Fibroblast of skin of scalp (primary cell): ENCODE results near the gene MACF1.
A peak's percentile ranks its signal among the peaks of the same experiment; 100 is the strongest.
"Not testable (repeated sequence)": the region's sequence is repeated elsewhere in the genome, so short reads cannot be mapped to it uniquely, and the experiment has no call there.

Experiments
- DNase-seq: peaks from one replicate; pipeline ENCODE4 v3.0.0-alpha.2; 2013

MACF1 gene

DNA sequence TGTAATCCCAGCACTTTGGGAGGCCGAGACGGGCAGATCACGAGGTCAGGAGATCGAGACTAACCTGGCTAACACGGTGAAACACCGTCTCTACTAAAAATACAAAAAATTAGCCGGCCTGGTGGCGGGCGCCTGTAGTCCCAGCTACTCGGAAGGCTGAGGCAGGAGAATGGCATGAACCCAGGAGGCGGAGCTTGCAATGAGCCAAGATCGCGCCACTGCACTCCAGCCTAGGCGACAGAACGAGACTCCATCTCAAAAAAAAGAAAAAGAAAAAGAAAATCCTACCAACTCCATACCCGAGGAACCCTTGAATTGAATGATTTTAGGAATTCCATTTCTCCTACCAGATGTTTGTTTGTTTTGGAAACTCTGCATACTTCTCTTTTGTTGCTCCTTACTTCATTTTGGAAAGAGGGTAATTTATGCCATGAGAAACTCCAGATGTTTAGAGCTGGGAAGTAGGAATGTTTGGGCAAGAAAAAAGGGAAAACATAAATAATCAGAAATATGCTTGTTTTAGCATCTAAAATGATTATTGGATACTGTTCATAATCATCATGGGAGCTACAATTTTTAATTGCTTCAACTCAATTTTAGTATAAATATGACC is 262.7 kb downstream of the MACF1 start:
- not testable (repeated sequence) for DNase-seq

- DNase-seq = no peak
Observed at GRCh38 chr1:39469150-39469549, 264.7 kb downstream of the MACF1 start.

DNA sequence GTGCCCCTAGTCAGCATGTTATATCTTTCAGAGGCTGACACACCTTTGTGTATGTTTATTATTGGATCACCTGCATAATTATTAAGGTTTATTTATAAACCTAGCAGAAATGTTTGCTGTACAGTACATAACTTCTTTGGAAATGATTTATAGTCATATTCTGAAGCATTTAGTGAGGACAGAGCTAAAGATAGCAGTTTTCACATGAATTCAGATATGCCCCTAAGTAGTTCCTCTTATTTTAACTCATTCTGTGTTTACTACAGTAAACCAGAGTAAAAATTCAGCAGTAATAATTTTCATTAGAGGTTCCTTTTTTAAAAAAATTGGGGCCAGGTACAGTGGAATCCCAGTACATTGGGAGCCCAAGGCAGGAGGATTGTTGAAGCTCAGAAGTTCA is 265.5 kb downstream of the MACF1 start:
- no peak for DNase-seq

DNA sequence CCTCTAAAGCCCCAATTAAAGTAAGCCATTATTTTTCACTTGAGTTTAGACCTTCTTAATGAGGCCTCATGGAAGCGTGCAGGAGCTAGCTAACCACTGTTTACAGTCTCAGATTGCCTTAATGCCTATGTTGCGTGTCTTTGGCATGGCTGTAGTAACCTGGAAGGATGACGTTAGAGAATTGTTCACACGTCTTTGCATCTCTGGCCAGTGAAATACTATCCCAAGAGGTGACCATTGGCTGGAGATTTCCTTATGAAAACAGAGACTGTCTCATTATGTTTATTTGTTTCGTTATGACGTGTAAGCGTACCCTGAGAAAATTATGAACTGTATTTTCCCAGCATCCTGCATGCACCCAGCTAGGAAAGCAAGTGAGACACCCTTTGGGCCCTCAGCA is 268.3 kb downstream of the MACF1 start:
- no peak for DNase-seq

DNA sequence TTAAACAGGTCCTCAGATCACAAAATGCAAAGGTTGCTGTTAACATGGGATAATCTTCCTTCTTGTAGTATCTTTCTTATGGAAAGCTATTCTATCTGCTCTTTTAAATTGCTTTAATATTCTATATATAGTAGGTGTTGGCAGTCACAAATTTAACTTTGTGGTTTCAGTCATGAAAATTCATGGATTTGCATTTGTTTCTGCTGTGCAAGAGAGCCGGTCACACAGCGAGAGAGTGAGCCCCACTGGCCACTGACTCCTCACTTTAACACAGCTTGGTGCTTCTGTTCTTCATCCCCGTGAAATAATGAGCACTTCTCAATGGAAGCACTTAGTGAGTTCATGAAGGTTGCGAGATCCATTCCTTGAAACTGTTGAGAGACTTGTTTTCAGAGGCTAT is 268.8 kb downstream of the MACF1 start:
- DNase-seq = no peak

GRCh38 chr1:39474810-39475209 is 270.3 kb downstream of the MACF1 start:
- DNase-seq = no peak

DNA sequence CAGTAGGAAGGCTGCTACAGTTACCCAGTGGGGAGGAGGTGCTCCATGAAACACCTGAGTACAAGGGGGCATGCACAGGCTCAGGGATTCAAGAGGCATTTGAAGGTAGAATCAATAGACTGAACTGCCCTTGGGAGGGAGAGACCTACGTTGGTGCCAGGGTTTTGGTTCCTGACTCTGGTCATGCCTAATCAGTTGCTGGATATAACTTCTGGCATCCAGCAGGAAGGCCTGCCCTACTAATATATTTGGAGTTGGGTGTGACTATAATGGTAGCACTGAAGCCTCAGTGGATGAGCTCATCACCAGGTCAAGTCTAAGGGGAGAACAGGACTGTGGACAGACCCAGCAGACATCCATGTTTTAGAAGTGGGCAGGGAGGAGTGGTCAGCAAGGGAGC is 271.1 kb downstream of the MACF1 start:
- not testable (repeated sequence) for DNase-seq

GRCh38 chr1:39478126-39478915 is 273.8 kb downstream of the MACF1 start:
- DNase-seq = peak; percentile 52

DNA sequence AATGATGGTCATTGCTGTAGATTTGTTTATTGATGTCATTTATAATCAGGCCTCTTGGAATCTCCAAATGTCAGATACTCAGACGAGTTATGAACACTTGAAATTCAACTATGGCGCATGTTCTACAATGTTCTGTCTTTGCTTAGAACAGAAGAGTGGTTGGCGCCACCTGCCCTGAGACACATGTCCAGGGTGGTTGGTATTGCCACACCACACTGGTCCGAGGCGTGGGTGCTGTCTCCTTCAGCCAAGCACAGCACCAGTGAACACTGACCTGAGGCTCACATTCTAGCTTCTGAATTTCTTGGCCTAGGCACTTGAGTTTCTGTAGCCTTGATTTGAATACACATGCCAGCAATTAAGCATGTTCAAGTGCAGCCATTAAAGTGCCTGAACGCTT is 276.8 kb downstream of the MACF1 start:
- no peak for DNase-seq

DNA sequence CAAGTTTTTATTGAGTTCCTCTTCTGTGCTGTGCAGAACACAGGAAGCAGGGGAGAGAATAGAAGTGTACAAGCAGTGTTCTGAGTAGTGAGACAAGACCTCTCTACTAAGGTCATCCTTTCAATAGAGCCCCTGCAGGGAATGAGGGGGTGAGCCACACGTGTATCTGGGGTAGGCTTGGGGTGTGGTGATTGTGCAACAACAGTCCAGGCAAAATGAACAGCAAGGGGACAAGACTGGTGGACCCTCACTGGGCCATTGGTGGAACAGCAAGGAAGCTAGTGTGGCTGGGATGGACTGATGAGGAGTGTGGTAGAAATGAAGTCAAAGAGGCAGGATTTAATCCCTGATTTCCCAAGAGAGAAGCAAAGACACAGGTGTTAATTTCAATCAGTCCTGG is 278.8 kb downstream of the MACF1 start:
- DNase-seq = no peak

DNA sequence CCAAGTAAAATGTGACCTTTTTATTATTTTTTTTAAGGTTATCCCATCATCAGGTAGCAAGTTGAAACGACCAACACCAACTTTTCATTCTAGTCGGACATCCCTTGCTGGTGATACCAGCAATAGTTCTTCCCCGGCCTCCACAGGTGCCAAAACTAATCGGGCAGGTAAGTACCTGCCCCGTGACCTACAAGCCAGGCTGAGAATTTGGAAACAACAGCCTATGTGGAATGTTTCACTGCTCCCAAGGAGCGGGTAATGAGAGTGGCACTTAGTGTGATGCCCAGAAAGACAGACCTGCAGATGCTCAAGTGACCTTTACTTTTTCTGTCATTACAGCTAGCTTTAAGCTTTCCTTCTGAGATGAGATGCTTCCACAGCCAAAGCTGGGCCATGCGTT is 280.1 kb downstream of the MACF1 start:
- no peak for DNase-seq

GRCh38 chr1:39485046-39485803 is 280.7 kb downstream of the MACF1 start:
- no peak for DNase-seq

DNA sequence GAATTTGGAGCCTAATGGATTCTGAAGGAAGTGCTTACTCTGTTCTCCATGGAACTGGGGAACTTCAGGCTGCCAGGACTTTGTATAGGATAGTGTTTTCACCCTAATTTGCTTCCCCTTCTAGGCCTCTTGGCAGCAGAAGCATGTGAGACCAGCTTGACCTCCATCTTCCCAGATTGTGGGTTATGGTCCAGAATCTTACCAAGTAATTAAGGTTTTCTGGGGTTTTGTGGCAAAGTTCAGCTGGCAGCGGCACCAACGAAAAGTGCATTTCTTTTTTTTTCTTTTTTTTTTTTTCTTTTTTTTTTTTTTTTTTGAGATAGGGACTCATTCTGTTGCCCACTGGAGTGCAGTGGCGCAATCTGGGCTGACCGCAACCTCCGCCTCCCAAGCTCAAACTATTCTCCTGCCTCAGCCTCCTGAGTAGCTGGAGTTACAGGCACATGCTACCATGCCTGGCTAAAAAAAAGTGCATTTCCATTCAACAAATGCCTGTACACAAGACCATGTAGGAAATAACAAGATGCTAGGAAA is 283.6 kb downstream of the MACF1 start:
- no peak for DNase-seq

DNA sequence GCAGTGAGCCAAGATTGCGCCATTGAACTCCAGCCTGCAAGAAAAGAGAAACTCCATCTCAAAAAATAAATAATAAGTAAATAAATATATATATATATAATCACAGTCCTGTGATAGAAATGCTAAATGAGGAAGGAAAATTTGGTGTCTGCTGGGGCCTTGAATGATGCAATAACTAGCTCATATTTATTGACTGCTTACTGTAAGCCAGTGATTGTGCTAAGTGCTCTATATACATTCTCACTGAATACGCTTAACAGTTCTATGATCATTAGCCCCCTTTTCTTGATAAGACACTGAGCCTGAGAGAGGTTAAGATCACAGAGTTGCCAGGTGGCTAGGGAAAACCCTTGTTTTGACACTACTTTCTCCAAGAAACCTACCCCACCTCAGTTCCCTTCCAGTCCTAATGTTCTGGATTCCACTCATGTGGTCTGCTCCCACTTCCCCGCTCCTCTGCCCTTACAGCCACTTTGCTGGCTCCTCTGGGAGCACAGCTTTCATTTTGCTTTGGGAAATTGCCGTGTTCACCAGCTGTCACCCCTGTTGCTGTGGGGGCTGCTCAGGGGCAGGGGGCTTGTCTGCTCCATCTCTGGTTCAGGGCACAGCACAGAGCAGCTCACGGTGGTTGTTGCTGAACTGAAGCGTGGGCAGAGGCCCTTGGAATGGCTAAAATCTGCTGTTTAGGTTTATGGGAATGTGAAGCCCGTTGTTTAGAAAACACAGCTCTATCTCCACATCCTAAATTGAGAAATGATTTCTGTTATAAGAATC is 284.5 kb downstream of the MACF1 start:
- DNase-seq = no peak

DNA sequence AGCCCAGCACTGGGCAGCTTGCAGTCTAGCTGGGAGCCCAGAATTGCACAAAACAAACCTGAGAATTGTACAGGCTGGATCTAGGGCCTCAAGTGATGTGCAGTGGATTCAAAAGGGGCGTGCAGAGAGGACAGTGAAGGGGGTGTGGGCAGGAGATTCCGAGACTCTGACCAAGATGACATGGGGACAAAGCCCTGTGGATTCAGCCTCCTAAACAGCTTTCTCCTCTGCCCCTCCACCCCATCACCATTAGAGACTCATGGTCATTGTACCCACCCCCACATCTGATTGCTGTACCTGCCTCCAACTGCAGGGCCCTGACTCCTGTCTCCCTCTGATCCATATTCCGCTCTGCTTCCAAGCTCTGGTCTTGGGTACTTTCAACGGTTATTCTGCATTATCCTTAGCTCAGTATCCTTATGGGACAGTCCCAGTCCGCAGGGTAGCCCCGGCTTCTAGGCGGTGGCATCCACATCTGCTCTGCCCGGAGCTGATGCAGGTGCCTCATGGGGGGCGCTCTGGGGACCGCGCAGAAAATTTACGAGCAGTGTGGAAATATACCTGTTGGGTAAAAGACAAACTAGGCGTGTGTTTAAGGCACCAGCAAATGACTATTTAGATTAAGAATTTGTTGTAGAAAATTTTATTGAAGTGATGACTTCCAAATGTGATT is 285.2 kb downstream of the MACF1 start:
- no peak for DNase-seq

GRCh38 chr1:39490596-39491145 is 286.2 kb downstream of the MACF1 start:
- no peak for DNase-seq

DNA sequence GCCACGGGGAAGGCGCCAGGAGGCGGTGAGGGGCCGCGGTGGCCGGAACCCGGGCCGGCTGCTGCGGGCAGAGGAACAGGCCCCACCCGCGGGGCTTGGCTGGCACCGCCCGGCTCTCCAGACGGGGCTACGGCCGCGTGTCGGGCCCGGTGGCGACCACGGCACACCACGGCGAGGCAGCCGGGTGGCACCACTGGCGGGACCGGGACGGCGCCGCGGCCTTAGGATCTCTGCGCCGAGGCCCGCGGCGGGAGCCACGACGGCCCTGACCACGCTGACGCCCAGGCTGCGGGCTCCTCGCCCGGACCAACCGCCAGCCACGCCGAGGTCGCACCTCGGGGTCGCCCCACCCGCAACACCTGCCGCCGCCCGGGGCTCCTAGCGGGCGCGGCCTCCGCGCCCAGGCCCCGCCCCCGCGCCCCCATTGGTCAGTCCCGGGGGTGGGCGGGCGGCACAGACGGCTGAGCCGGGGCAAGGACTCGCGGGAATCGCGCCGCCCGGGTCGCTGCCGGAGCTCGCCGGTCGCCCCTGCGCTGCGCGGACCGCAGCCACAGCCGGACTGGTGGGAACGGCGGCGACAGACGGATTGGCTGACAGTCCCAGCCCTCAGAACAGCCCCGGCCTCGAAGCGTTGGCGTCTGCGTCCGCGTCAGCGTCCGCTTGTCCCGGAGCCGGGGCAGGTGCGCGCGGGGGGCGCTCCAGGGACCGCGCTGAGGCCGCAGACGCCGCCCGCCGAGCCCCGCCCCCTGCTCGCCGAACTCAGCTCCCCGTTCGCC is 286.8 kb downstream of the MACF1 start, which contains the start of gene BMP8A:
BMP8A (plus strand) TSS at position 491 of the 776 bp plus-strand sequence. CDS start 356 bp downstream, outside the sequence.
- DNase-seq = no peak

- DNase-seq = not testable (repeated sequence)
Observed at GRCh38 chr1:39492118-39493042, 287.9 kb downstream of the MACF1 start.

GRCh38 chr1:39493043-39493810 is 288.7 kb downstream of the MACF1 start:
- DNase-seq = not testable (repeated sequence)
